ENCODE data around the gene MRTO4.
A peak's percentile ranks its signal among the peaks of the same experiment; 100 is the strongest.

MRTO4 gene

GRCh38 chr1:19209990-19210771, 41.4 kb upstream of the MRTO4 start, which contains the start of gene UBR4:
TSS of gene UBR4 (minus strand) at chr1:19210266. CDS start at chr1:19210248, 18 bp downstream.
- no peak for TF ChIP-seq ZC3H10 (CRISPR knock-in tag; IDR thresholded peaks at IDR 0.05)
- TF ChIP-seq ZNF70 (CRISPR knock-in tag; IDR thresholded peaks at IDR 0.05): no peak
- TF ChIP-seq SNAI2 (CRISPR knock-in tag; IDR thresholded peaks at IDR 0.05): no peak
- TF ChIP-seq PPARA (CRISPR knock-in tag; IDR thresholded peaks at IDR 0.05; ENCODE audit: borderline replicate concordance): no peak
- TF ChIP-seq ARNTL (CRISPR knock-in tag; IDR thresholded peaks at IDR 0.05; ENCODE audit: borderline replicate concordance, low read depth): no peak
- no peak for TF ChIP-seq OSR1 (CRISPR knock-in tag; IDR thresholded peaks at IDR 0.05)
- TF ChIP-seq CSDC2 (CRISPR knock-in tag; IDR thresholded peaks at IDR 0.05): no peak
- no peak for TF ChIP-seq TSHZ2 (CRISPR knock-in tag; IDR thresholded peaks at IDR 0.05)
- TF ChIP-seq CREB5 (CRISPR knock-in tag; IDR thresholded peaks at IDR 0.05; ENCODE audit: low read depth): no peak
- TF ChIP-seq ZNF8 (CRISPR knock-in tag; IDR thresholded peaks at IDR 0.05): no peak
- no peak for TF ChIP-seq ESRRG (CRISPR knock-in tag; IDR thresholded peaks at IDR 0.05)

GRCh38 chr1:19210772-19211549, 40.6 kb upstream of the MRTO4 start:
- TF ChIP-seq ZFP30 (CRISPR knock-in tag; IDR thresholded peaks at IDR 0.05): no peak
- no peak for TF ChIP-seq ZC3H10 (CRISPR knock-in tag; IDR thresholded peaks at IDR 0.05)
- peak; percentile 6; the same call in 2 of the 3 replicates for ATAC-seq

More at GRCh38 chr1:19209990-19210771, 41.4 kb upstream of the MRTO4 start, which contains the start of gene UBR4:
- ATAC-seq: peak; percentile 90

DNA sequence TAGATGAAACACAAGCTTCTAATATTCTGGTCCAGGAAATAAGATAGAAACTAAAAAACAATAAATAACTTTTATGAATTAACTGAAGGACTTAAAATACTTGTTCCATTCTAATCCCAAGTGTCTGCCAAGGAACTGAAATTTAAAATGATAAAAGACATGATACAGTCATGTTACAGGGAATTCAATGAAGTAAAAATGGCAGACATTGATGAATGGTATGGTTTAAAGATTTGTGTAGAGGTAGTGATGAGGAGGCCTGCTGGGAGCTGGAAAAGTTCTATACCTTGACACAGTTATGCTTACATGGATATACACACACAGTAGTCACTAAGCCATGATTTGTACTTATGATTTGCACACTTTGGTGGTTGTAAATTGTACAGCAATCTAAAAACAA, 39.4 kb upstream of the MRTO4 start:
- ATAC-seq: no peak
- no peak for TF ChIP-seq ZFP3 (CRISPR knock-in tag; IDR thresholded peaks at IDR 0.05)

DNA sequence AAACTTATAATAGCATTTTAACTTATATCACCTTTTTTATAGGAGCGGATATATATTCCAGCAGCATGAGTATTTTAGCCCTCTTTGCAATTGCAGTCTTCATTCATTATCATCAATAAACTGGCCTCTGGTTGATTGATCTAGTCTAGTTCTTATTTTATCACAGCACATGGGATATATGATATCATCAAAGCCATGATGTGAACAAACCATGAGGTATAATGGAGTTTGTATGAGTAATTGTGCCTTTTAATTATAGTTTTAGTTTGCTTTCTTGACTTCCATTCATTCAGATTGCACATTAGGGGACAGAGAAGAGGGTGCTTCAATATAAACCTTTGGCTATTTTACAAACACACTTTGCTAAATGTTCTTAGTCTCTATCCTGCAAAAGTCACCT, 38.0 kb upstream of the MRTO4 start:
- TF ChIP-seq ESRRG (CRISPR knock-in tag; IDR thresholded peaks at IDR 0.05) (no peak), CREB5 (CRISPR knock-in tag; IDR thresholded peaks at IDR 0.05; ENCODE audit: low read depth) (no peak), TSHZ2 (CRISPR knock-in tag; IDR thresholded peaks at IDR 0.05) (no peak), SNAI2 (CRISPR knock-in tag; IDR thresholded peaks at IDR 0.05) (no peak), ISL1 (CRISPR knock-in tag; IDR thresholded peaks at IDR 0.05) (no peak), ZFP30 (CRISPR knock-in tag; IDR thresholded peaks at IDR 0.05) (no peak), ARNTL (CRISPR knock-in tag; IDR thresholded peaks at IDR 0.05; ENCODE audit: borderline replicate concordance, low read depth) (no peak), PATZ1 (CRISPR knock-in tag; IDR thresholded peaks at IDR 0.05; ENCODE audit: borderline replicate concordance) (no peak), TCF4 (CRISPR knock-in tag; IDR thresholded peaks at IDR 0.05; ENCODE audit: borderline replicate concordance) (no peak), BACH2 (CRISPR knock-in tag; IDR thresholded peaks at IDR 0.05; ENCODE audit: borderline replicate concordance) (no peak), CSDC2 (CRISPR knock-in tag; IDR thresholded peaks at IDR 0.05) (no peak)
- TF ChIP-seq, protein P1, sequence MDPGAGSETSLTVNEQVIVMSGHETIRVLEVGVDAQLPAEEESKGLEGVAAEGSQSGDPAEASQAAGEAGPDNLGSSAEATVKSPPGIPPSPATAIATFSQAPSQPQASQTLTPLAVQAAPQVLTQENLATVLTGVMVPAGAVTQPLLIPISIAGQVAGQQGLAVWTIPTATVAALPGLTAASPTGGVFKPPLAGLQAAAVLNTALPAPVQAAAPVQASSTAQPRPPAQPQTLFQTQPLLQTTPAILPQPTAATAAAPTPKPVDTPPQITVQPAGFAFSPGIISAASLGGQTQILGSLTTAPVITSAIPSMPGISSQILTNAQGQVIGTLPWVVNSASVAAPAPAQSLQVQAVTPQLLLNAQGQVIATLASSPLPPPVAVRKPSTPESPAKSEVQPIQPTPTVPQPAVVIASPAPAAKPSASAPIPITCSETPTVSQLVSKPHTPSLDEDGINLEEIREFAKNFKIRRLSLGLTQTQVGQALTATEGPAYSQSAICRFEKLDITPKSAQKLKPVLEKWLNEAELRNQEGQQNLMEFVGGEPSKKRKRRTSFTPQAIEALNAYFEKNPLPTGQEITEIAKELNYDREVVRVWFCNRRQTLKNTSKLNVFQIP (CRISPR knock-in tag; IDR thresholded peaks at IDR 0.05; ENCODE audit: borderline replicate concordance, low read depth): no peak
- TF ChIP-seq, protein P2, sequence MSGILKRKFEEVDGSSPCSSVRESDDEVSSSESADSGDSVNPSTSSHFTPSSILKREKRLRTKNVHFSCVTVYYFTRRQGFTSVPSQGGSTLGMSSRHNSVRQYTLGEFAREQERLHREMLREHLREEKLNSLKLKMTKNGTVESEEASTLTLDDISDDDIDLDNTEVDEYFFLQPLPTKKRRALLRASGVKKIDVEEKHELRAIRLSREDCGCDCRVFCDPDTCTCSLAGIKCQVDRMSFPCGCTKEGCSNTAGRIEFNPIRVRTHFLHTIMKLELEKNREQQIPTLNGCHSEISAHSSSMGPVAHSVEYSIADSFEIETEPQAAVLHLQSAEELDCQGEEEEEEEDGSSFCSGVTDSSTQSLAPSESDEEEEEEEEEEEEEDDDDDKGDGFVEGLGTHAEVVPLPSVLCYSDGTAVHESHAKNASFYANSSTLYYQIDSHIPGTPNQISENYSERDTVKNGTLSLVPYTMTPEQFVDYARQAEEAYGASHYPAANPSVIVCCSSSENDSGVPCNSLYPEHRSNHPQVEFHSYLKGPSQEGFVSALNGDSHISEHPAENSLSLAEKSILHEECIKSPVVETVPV (CRISPR knock-in tag; IDR thresholded peaks at IDR 0.05): no peak
- ATAC-seq: no peak

Measured in SK-N-SH treated with all-trans-retinoic acid at 6 μM for 48 hours (cell line).